KOPT-K1 (cell line): ENCODE data around the gene FOXN3.

Experiments
- H3K27ac ChIP-seq: fragments of 200-600 bp; sonication (generic); 2 replicates; pipeline ENCODE4 v1.5.1; 2016; ENCODE audit warnings: antibody characterized with exemption, mild to moderate bottlenecking, low read depth, low read length; ENCODE audit not compliant: poor library complexity, severe bottlenecking
- H3K36me3 ChIP-seq: fragments of 200-600 bp; sonication (generic); 2 replicates; pipeline ENCODE4 v1.5.1; 2017; ENCODE audit warnings: antibody characterized with exemption, mild to moderate bottlenecking, low read length, moderate library complexity; ENCODE audit not compliant: insufficient read depth
- H3K9me3 ChIP-seq: fragments of 200-600 bp; sonication (generic); 2 replicates; pipeline ENCODE4 v1.5.1; 2017; ENCODE audit warnings: antibody characterized with exemption, low read length, mild to moderate bottlenecking; ENCODE audit not compliant: insufficient read depth, poor library complexity, severe bottlenecking

Gene FOXN3

GRCh38 chr14:89270439-89271227 lies 146.4 kb downstream of the FOXN3 start:
- Histone ChIP-seq H3K9me3 (no peaks in the 10 kb centered on the region), H3K36me3 (no peaks in the 10 kb centered on the region; the same call in 1 of the 2 replicates), H3K27ac (no peak overlapping the region)

DNA sequence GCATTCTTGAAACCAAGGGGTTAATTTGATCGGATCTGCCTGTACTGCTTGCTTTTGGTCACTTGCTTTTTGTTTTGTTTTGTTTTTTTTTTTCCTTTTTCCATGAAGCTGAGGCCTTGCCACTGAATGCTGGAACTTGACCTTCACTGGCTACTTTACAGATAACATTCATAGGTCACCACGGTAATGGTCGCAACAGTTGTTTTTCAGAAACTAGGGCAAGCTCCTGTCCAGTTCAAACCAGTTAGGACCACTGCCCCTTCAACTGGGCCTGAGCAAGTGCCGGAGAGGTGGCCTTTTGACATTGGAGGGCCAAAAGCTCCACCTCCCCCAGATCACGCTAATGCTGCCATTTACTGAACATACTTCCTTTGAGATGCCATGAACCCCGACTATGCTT lies 147.6 kb downstream of the FOXN3 start:
- no peaks in the 10 kb centered on the region; the same call in 1 of the 2 replicates for H3K36me3 ChIP-seq
- no peak overlapping the region for H3K27ac ChIP-seq

DNA sequence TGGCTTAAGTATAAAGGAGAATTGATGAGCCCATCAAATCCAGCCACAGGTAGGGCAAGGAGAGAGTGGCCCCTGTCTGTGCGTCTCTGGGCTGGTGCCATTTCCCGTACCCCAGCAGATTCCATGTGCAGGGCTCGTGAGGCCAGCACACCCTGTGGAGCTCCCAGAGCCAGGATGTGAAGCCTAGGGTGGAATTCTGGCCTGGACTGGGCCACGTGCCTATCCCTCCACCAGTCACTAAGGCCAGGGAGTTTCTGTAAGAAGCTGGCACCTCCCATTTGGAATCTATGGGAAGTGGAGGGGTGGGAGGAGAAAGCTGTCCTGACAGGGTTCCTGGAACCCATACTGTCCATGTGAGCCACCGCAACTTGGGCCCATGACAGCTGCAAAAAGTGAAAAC lies 148.5 kb downstream of the FOXN3 start:
- H3K9me3 ChIP-seq, result no peaks in the 10 kb centered on the region
- H3K36me3 ChIP-seq, result no peaks in the 10 kb centered on the region; the same call in 1 of the 2 replicates
- no peak overlapping the region for H3K27ac ChIP-seq

More for the DNA sequence above, 147.6 kb downstream of the FOXN3 start:
- no peaks in the 10 kb centered on the region for H3K9me3 ChIP-seq

- Histone ChIP-seq H3K27ac (no peak overlapping the region), H3K36me3 (no peaks in the 10 kb centered on the region; the same call in 1 of the 2 replicates), H3K9me3 (no peaks in the 10 kb centered on the region)
Measured at GRCh38 chr14:89267656-89268055, 149.4 kb downstream of the FOXN3 start.

GRCh38 chr14:89267163-89267562 lies 149.9 kb downstream of the FOXN3 start:
- no peaks in the 10 kb centered on the region; the same call in 1 of the 2 replicates for H3K36me3 ChIP-seq
- H3K9me3 ChIP-seq, result no peaks in the 10 kb centered on the region
- no peak overlapping the region for H3K27ac ChIP-seq

DNA sequence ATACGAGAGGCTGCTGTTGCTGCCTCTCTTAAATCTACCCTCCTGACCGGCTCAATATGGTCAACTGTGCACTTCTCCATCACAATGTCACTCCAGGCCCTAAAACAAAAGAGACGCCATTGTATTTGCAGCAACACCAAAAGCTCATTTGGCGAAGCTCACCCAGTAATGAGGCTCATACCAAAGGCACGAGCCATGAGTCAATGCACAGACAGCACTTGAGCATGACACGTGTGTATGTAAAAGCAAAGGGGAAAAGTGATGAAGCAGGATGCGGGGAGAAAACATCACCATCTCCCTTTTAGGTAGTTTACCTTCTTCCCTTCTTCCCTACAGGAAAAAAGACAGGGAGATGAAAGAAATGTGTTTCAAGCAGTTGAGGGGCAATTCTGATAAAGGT lies 150.3 kb downstream of the FOXN3 start:
- Histone ChIP-seq H3K36me3 (no peaks in the 10 kb centered on the region; the same call in 1 of the 2 replicates), H3K9me3 (no peaks in the 10 kb centered on the region), H3K27ac (no peak overlapping the region)

DNA sequence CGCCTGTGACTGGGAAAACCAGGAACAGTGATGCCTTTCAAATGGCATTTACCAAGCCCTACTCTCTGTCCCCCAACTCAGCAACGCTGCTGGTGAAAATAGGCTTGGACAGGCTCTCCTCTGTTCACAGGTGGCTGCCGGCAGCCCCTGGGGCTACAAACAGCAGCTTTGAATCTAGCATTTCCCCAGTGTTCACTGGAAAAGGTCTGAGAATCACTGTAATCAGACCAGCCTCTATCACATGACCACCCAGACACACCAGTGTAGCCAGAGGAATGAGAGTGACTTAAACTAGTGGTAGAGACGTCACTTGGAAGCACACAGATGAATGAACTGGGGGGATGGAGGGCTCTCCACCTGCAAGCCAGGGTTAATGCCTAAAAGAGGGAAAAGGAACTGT lies 151.8 kb downstream of the FOXN3 start:
- no peak overlapping the region for H3K27ac ChIP-seq
- H3K9me3 ChIP-seq, result no peaks in the 10 kb centered on the region
- H3K36me3 ChIP-seq, result no peaks in the 10 kb centered on the region; the same call in 1 of the 2 replicates

DNA sequence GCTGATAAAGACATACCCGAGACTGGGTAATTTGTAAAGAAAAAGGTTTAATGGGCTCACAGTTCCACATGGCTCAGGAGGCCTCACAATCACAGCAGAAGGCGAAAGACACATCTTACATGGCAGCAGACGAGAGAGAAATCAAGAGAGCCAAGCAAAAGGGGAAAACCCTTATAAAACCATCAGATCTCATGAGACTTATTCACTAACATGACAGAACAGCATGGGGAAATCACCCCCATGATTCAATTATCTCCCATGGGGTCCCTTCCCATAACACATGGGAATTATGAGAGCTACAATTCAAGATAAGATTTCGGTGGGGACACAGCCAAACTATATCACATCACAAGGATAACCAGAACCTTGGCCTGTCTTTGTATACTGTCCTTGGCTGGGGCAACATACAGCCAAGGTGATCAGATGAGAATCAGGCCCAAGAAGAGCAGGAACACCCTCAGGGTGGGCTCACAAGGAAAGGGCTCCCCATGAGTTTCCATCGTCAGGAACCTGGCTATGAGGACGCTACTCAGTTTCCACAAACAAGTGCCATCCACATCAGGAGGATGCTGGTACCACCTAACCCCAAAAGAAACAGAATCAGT lies 152.7 kb downstream of the FOXN3 start:
- Histone ChIP-seq H3K9me3 (no peaks in the 10 kb centered on the region), H3K36me3 (no peaks in the 10 kb centered on the region; the same call in 1 of the 2 replicates), H3K27ac (no peak overlapping the region)

GRCh38 chr14:89262041-89262440 lies 155.0 kb downstream of the FOXN3 start:
- H3K36me3 ChIP-seq, result no peaks in the 10 kb centered on the region; the same call in 1 of the 2 replicates
- H3K27ac ChIP-seq, result no peak overlapping the region
- no peaks in the 10 kb centered on the region for H3K9me3 ChIP-seq

GRCh38 chr14:89260898-89261297 lies 156.1 kb downstream of the FOXN3 start:
- no peaks in the 10 kb centered on the region for H3K9me3 ChIP-seq
- H3K27ac ChIP-seq, result no peak overlapping the region
- H3K36me3 ChIP-seq, result no peaks in the 10 kb centered on the region

DNA sequence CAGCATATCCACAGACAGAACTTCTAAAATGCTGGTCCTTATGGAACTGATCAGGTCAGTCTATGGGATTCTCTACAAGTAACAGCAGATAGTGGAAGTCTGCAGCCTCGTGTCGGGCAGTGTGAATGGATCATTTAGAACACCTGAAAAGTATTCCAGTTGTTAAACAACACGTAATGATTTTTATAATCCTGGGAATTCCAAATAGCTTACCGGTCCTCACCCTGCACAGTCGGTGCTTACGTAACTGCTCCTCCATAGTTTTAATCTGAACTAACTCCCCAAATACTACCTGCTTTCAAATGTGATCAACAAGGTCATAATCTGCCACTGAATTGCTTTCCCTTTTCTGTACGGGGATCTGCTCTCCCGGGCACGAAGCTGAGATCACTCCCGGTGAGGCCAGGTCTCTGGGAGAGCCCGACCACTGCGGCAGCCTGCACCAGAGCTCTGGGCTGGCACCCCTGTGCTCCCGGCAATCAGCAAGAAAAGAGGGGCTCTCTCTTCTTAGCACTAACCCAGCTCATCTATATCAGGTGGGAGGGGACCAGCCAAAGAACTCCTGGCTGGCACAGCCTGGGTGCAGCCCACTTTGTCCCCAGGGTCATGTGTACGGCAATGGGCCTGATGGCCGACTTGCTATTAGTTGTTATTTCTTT lies 157.0 kb downstream of the FOXN3 start:
- no peaks in the 10 kb centered on the region for H3K36me3 ChIP-seq
- H3K27ac ChIP-seq, result no peak overlapping the region
- H3K9me3 ChIP-seq, result no peaks in the 10 kb centered on the region

GRCh38 chr14:89258728-89259273 lies 158.2 kb downstream of the FOXN3 start:
- no peaks in the 10 kb centered on the region for H3K9me3 ChIP-seq
- no peaks in the 10 kb centered on the region for H3K36me3 ChIP-seq
- no peak overlapping the region for H3K27ac ChIP-seq

GRCh38 chr14:89256951-89257350 lies 160.1 kb downstream of the FOXN3 start:
- H3K27ac ChIP-seq, result no peak overlapping the region
- H3K36me3 ChIP-seq, result no peaks in the 10 kb centered on the region
- H3K9me3 ChIP-seq, result no peaks in the 10 kb centered on the region

DNA sequence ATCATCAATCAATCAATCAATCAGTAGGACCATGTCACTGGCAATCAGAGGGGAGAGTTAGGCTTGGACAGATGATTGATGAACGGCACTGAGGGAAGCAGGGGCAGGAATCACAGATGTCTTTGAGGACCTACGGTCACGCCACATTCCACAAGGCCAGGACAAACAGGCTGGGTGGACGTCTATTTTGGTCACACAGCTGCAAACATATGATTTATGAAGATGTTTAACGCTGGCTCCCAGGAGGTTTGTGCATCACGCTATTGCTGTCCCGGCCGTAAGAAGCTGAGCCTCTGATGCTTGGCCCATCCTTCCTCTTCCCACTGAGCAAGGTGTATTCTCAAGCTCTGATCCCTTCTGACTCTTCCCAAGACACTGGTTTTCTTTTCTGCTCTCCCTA lies 160.8 kb downstream of the FOXN3 start:
- H3K36me3 ChIP-seq, result no peaks in the 10 kb centered on the region

GRCh38 chr14:89255852-89256251 lies 161.2 kb downstream of the FOXN3 start:
- Histone ChIP-seq H3K9me3 (no peaks in the 10 kb centered on the region), H3K36me3 (no peaks in the 10 kb centered on the region), H3K27ac (no peak overlapping the region)

More for the DNA sequence above, 160.8 kb downstream of the FOXN3 start:
- H3K9me3 ChIP-seq, result no peaks in the 10 kb centered on the region
- H3K27ac ChIP-seq, result no peak overlapping the region
